ENCODE results near the gene OR10H4.
"Not testable (repeated sequence)": the region's sequence is repeated elsewhere in the genome, so short reads cannot be mapped to it uniquely, and the experiment has no call there.

The OR10H4 gene

GRCh38 chr19:15936173-15936572, 12.6 kb upstream of the OR10H4 start:
- in situ Hi-C loops (cut with HindIII; ENCODE audit: low pct_ligation_motif_present, low pct_unique_long_range_greater_than_20kb, low sequenced_read_pairs) = no loop called here
- DNase-seq = no peak

- DNase-seq = no peak
- in situ Hi-C loops (cut with HindIII; ENCODE audit: low pct_ligation_motif_present, low pct_unique_long_range_greater_than_20kb, low sequenced_read_pairs) = no loop called here
Observed at GRCh38 chr19:15936950-15937349, 11.9 kb upstream of the OR10H4 start.

- no peak for DNase-seq
- in situ Hi-C loops (cut with HindIII; ENCODE audit: low pct_ligation_motif_present, low pct_unique_long_range_greater_than_20kb, low sequenced_read_pairs) = no loop called here
Observed at GRCh38 chr19:15937771-15938170, 11.0 kb upstream of the OR10H4 start.

GRCh38 chr19:15944401-15944800, 4.4 kb upstream of the OR10H4 start:
- DNase-seq = no peak
- in situ Hi-C loops (cut with HindIII; ENCODE audit: low pct_ligation_motif_present, low pct_unique_long_range_greater_than_20kb, low sequenced_read_pairs) = no loop called here

- DNase-seq = no peak
- in situ Hi-C loops (cut with HindIII; ENCODE audit: low pct_ligation_motif_present, low pct_unique_long_range_greater_than_20kb, low sequenced_read_pairs) = no loop called here
Observed at GRCh38 chr19:15945301-15945700, 3.5 kb upstream of the OR10H4 start.

GRCh38 chr19:15954820-15955219, 6.0 kb downstream of the OR10H4 start:
- DNase-seq = no peak
- in situ Hi-C loops (cut with HindIII; ENCODE audit: low pct_ligation_motif_present, low pct_unique_long_range_greater_than_20kb, low sequenced_read_pairs) = no loop called here

GRCh38 chr19:15962319-15962718, 13.5 kb downstream of the OR10H4 start:
- in situ Hi-C loops (cut with HindIII; ENCODE audit: low pct_ligation_motif_present, low pct_unique_long_range_greater_than_20kb, low sequenced_read_pairs) = no loop called here
- DNase-seq = no peak

GRCh38 chr19:15964231-15964630, 15.4 kb downstream of the OR10H4 start:
- in situ Hi-C loops (cut with HindIII; ENCODE audit: low pct_ligation_motif_present, low pct_unique_long_range_greater_than_20kb, low sequenced_read_pairs) = no loop called here
- DNase-seq = no peak

GRCh38 chr19:15971224-15971780, 22.5 kb downstream of the OR10H4 start:
- no peak for DNase-seq
- in situ Hi-C loops (cut with HindIII; ENCODE audit: low pct_ligation_motif_present, low pct_unique_long_range_greater_than_20kb, low sequenced_read_pairs) = no loop called here

- DNase-seq; in situ Hi-C loops (cut with HindIII; ENCODE audit: low pct_ligation_motif_present, low pct_unique_long_range_greater_than_20kb, low sequenced_read_pairs): not testable (repeated sequence)
Observed at GRCh38 chr19:15972043-15972442, 23.2 kb downstream of the OR10H4 start.

GRCh38 chr19:15974856-15975255, 26.0 kb downstream of the OR10H4 start:
- no peak for DNase-seq
- in situ Hi-C loops (cut with HindIII; ENCODE audit: low pct_ligation_motif_present, low pct_unique_long_range_greater_than_20kb, low sequenced_read_pairs) = no loop called here

- in situ Hi-C loops (cut with HindIII; ENCODE audit: low pct_ligation_motif_present, low pct_unique_long_range_greater_than_20kb, low sequenced_read_pairs) = no loop called here
- DNase-seq = no peak
Observed at GRCh38 chr19:15976836-15977689, 28.3 kb downstream of the OR10H4 start.

GRCh38 chr19:15977690-15978089, 28.9 kb downstream of the OR10H4 start:
- no peak for DNase-seq
- in situ Hi-C loops (cut with HindIII; ENCODE audit: low pct_ligation_motif_present, low pct_unique_long_range_greater_than_20kb, low sequenced_read_pairs) = no loop called here

- no peak for DNase-seq
- in situ Hi-C loops (cut with HindIII; ENCODE audit: low pct_ligation_motif_present, low pct_unique_long_range_greater_than_20kb, low sequenced_read_pairs) = no loop called here
Observed at GRCh38 chr19:15979293-15979692, 30.5 kb downstream of the OR10H4 start.

GRCh38 chr19:15985831-15986230, 37.0 kb downstream of the OR10H4 start:
- in situ Hi-C loops (cut with HindIII; ENCODE audit: low pct_ligation_motif_present, low pct_unique_long_range_greater_than_20kb, low sequenced_read_pairs); DNase-seq: not testable (repeated sequence)

- DNase-seq = no peak
- in situ Hi-C loops (cut with HindIII; ENCODE audit: low pct_ligation_motif_present, low pct_unique_long_range_greater_than_20kb, low sequenced_read_pairs) = no loop called here
Observed at GRCh38 chr19:15986701-15987100, 37.9 kb downstream of the OR10H4 start.

- in situ Hi-C loops (cut with HindIII; ENCODE audit: low pct_ligation_motif_present, low pct_unique_long_range_greater_than_20kb, low sequenced_read_pairs) = no loop called here
- DNase-seq = no peak
Observed at GRCh38 chr19:15989889-15990288, 41.1 kb downstream of the OR10H4 start.

- in situ Hi-C loops (cut with HindIII; ENCODE audit: low pct_ligation_motif_present, low pct_unique_long_range_greater_than_20kb, low sequenced_read_pairs) = no loop called here
- no peak for DNase-seq
Observed at GRCh38 chr19:15991602-15992001, 42.8 kb downstream of the OR10H4 start.

GRCh38 chr19:15992014-15992413, 43.2 kb downstream of the OR10H4 start:
- no peak for DNase-seq
- in situ Hi-C loops (cut with HindIII; ENCODE audit: low pct_ligation_motif_present, low pct_unique_long_range_greater_than_20kb, low sequenced_read_pairs) = no loop called here

GRCh38 chr19:15995536-15995935, 46.7 kb downstream of the OR10H4 start:
- DNase-seq = no peak
- in situ Hi-C loops (cut with HindIII; ENCODE audit: low pct_ligation_motif_present, low pct_unique_long_range_greater_than_20kb, low sequenced_read_pairs) = no loop called here

All from ACHN (cell line).